Lung (tissue), 12 donors: Measurements from ENCODE around the gene ZCCHC24. TPM values are rescaled to one million over a fixed set of nuclear protein-coding genes. Genes with fewer than 3 reads are reported as not detected.

ENCODE experiments used
- ATAC-seq: fragments of 200-7000 bp; cut with Tn5 transposase; one replicate; pipeline ENCODE4 v1.9.1; 2020; ENCODE audit warnings: moderate number of reproducible peaks; ENCODE audit not compliant: insufficient read depth, low FRiP score
- DNase-seq, 3 donors: peaks; one replicate each; pipeline ENCODE4 v3.0.0-alpha.2; 2013 to 2017
- H3K27ac ChIP-seq, 2 donors: one replicate each; pipeline ENCODE4 v1.5.1; 2013; ENCODE audit warnings: mild to moderate bottlenecking in 2 of 2, moderate library complexity in 2 of 2, control low read depth in 1 of 2, inconsistent platforms in 1 of 2, low read depth in 1 of 2, low read length in 1 of 2
- H3K27me3 ChIP-seq, 3 donors: one replicate each; pipeline ENCODE4 v1.5.1; 2013; ENCODE audit warnings: low read length in 2 of 3; ENCODE audit not compliant: control insufficient read depth in 3 of 3, insufficient read depth in 3 of 3
- H3K36me3 ChIP-seq, 4 donors: one replicate each; pipeline ENCODE4 v1.5.1; 2013; ENCODE audit warnings: low read length in 4 of 4, mild to moderate bottlenecking in 1 of 4, moderate library complexity in 1 of 4; ENCODE audit not compliant: control insufficient read depth in 4 of 4, insufficient read depth in 4 of 4
- H3K4me1 ChIP-seq, 5 donors: one replicate each; pipeline ENCODE4 v1.5.1; 2013; ENCODE audit warnings: low read length in 5 of 5, mild to moderate bottlenecking in 2 of 5, moderate library complexity in 1 of 5; ENCODE audit not compliant: control insufficient read depth in 5 of 5, insufficient read depth in 5 of 5
- H3K4me3 ChIP-seq: one replicate; pipeline ENCODE4 v1.5.1; 2013; ENCODE audit warnings: mild to moderate bottlenecking, control low read depth, moderate library complexity
- H3K9ac ChIP-seq, 2 donors: one replicate each; pipeline ENCODE4 v1.5.1; 2013; ENCODE audit warnings: low read length in 2 of 2, control low read depth in 1 of 2; ENCODE audit not compliant: insufficient read depth in 1 of 2
- H3K9me3 ChIP-seq, 4 donors: one replicate each; pipeline ENCODE4 v1.5.1; 2013; ENCODE audit warnings: low read length in 3 of 4, mild to moderate bottlenecking in 1 of 4, moderate library complexity in 1 of 4; ENCODE audit not compliant: control insufficient read depth in 4 of 4, insufficient read depth in 3 of 4
- CTCF ChIP-seq: IDR thresholded peaks from 2 replicates; pipeline ENCODE4 v1.5.1; 2012; ENCODE audit warnings: mild to moderate bottlenecking; ENCODE audit errors: control extremely low read depth, extremely low read depth
- WGBS, 2 donors: extraction: QIAGEN DNeasy Blood & Tissue Kit; methylation state at CpG; one replicate each; pipeline ENCODE4 v1.1.7; 2013; 5-methylcytosine and 5-hydroxymethylcytosine counted together
- polyA plus RNA-seq, 2 donors: library from polyadenylated mRNA; stranded (reverse); fragments of 200-250 nt; gene quantifications; one replicate each; pipeline ENCODE4 v1.2.1, GENCODE V29; 2013
- total RNA-seq, 2 donors: library from RNA; depleted of rRNA in 1 of 2; stranded (reverse); fragments of >200 nt in 1 of 2; gene quantifications; one replicate each; pipeline ENCODE4 v1.2.1, GENCODE V29; 2014 to 2021
- donor health status: control.
- donor health status: control.
- donor health status: Bipolar disorder and iron deficiency.
- donor health status: healthy.
- donor health status: DM: yes; HTN: yes; CAD: no.

The ZCCHC24 gene
- total and polyA plus RNA-seq, 4 donors, result 10.4 to 33.5 (median 13.5) TPM

- no peak overlapping the region for H3K4me3 ChIP-seq
- H3K36me3 ChIP-seq, result no peaks in the 10 kb centered on the region
- no peaks in the 10 kb centered on the region for H3K9me3 ChIP-seq
- H3K4me1 ChIP-seq, result no peaks in the 10 kb centered on the region
- no peaks in the 10 kb centered on the region for H3K27me3 ChIP-seq
- no peak for TF ChIP-seq CTCF
- no peak overlapping the region for H3K9ac ChIP-seq
- ATAC-seq, result no peak
- WGBS, 2 donors, result 92 to 94% methylated on average over 7 of the region's 7 CpGs
- H3K27ac ChIP-seq, result no peak overlapping the region
- no peak for DNase-seq
Observed at GRCh38 chr10:79472449-79472848, 27.0 kb upstream of the ZCCHC24 start.

- Histone ChIP-seq H3K27ac (no peak overlapping the region), H3K9me3 (no peaks in the 10 kb centered on the region), H3K27me3 (no peaks in the 10 kb centered on the region), H3K36me3 (no peaks in the 10 kb centered on the region), H3K4me3 (no peak overlapping the region), H3K9ac (no peak overlapping the region), H3K4me1 (no peaks in the 10 kb centered on the region)
- WGBS, 2 donors, result 91% methylated on average over 4 of the region's 4 CpGs
- DNase-seq (no peak), ATAC-seq (no peak)
- no peak for TF ChIP-seq CTCF
Observed at GRCh38 chr10:79471776-79472175, 26.4 kb upstream of the ZCCHC24 start.

- Histone ChIP-seq H3K9me3 (no peaks in the 10 kb centered on the region), H3K27ac (no peak overlapping the region), H3K27me3 (no peaks in the 10 kb centered on the region), H3K36me3 (no peaks in the 10 kb centered on the region), H3K4me3 (no peak overlapping the region), H3K4me1 (no peaks in the 10 kb centered on the region), H3K9ac (no peak overlapping the region)
- no peak for TF ChIP-seq CTCF
- 93 to 96% methylated on average over 8 of the region's 8 CpGs for WGBS, 2 donors
- DNase-seq (no peak), ATAC-seq (no peak)
Observed at GRCh38 chr10:79470096-79470495, 24.7 kb upstream of the ZCCHC24 start.

GRCh38 chr10:79468841-79469585, 23.6 kb upstream of the ZCCHC24 start:
- ATAC-seq (no peak), DNase-seq (no peak)
- no peak overlapping the region for H3K4me3 ChIP-seq
- no peak for TF ChIP-seq CTCF
- H3K27ac ChIP-seq, result no peak overlapping the region
- 76 to 92% methylated on average over 6 of the region's 6 CpGs for WGBS, 2 donors
- H3K9ac ChIP-seq, result no peak overlapping the region
- peaks cover 0 to under 1% (median 0%) of the 10 kb centered on the region in 5 donors for H3K4me1 ChIP-seq
- no peaks in the 10 kb centered on the region for H3K27me3 ChIP-seq
- no peaks in the 10 kb centered on the region for H3K9me3 ChIP-seq
- H3K36me3 ChIP-seq, result no peaks in the 10 kb centered on the region
